GOT3 (cell line): Measurements from ENCODE around the gene ATXN7L1.
"Not testable (repeated sequence)": the region's sequence is repeated elsewhere in the genome, so short reads cannot be mapped to it uniquely, and the experiment has no call there.

Experiments used
- DNase-seq: peaks from one replicate; lab custom pipeline; 2025; ENCODE audit warnings: mixed read lengths; lab: John Stamatoyannopoulos, UW

ATXN7L1 gene

DNA sequence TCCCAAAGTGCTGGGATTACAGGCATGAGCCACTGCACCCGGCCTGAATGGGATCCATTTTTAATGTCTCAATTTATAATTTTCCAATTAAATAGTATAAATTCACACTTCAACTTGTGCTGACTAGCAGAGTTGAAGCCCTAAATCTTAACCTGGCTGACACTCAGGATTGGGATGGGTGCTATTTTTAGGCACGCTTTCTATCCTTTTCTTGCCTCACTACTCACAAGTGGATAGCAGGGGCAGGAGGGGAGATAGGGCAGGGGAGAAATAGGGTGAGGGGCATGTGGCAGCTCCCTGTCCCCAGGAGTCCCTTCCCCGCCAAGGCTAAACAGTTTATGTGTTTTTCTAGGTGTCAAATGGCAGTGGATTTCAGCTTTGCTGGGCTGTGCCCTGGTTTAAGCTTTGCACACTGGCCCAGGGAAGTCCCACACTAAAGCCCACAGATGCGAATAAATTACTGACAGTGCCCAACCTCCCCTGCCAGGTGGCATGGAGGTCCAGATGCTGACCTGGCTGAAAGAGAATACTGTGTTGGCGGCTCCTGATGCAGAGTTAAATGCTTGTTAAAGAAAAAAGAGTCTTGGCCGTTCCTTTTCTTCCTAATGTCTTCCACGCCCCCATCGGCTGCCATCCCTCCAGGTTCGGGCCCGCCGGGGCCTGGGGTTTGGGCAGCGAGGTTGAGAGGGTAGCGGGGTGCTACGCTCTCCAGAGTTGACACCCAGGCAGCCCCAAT is 259.0 kb downstream of the ATXN7L1 start:
- DNase-seq = no peak

DNA sequence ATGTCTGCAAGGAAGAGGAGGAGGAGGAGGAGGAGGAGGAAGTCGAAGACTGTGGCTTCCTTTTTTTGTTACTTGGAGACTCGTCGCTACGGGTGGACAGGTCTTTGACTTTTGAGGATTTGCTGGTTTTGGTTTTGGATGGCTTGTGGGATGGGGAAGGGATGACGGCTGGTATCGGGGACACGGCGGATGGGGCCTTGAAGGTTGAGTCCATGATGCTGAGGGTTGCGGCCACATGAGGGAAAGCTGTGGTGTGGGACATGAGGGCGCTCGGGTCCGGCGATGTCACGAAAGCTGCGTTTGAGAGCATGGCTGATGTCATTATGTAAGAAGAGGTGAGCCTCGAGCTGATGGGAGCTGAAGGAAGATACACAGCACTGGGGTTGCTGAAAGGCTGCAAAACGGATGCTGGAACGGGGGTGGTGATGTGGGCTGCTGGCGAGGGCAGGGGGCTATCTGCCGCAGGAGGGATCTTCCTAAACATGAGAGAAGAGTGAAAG is 262.0 kb downstream of the ATXN7L1 start:
- no peak for DNase-seq

DNA sequence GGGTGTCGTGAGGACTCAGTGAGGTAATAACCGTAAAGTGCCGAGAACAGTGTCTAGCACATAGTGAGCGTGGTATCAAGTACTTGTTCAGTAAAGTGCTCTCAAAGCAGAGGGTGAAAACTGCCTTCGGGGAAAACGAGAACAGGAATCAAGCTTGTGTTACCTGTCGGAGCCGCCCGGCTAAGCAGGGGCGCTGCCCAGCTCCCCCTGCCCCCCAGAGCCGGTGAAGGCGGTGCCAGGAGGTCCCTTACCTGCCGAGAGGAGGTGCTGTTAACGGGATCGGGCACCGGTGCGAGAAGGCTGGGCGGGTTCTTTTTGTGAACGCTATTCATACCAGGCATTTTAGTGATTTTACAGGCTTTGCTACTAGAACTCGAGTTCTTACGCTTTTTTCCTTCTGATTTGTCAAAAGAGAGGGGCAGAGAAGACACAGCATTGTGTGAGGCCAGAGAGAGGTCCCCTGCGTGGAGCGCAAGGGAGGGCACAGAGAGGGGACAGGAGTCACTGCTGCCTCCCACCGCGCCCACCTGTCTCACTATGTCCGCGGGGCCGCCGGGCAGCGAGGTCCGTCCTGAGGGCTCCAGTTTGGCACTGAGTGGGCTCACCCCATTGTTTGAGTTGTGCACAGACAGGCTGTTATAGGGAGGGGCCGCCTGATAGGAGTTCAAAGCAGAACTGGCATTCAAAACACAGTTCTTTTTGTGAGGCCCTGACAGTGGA is 262.6 kb downstream of the ATXN7L1 start:
- no peak for DNase-seq

DNA sequence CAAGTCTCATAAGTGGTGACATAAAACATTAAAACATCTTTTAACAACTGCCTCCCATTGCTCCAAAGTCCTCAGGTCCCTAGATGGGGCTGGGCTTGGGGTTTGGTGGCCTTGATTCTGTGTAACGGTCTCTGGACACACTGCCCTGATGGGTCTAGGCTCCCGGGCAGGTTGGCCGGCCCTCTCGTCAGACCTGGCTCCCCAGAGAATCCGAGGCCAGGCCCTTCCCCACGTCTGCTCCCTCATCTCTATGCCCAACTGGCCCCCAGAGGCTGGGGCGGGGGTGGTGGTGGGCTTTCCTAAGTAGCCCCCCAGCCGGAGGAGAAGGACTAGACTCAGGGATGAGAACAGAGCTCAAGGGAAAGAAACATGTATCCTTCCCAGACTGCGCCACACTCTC is 263.6 kb downstream of the ATXN7L1 start:
- no peak for DNase-seq

DNA sequence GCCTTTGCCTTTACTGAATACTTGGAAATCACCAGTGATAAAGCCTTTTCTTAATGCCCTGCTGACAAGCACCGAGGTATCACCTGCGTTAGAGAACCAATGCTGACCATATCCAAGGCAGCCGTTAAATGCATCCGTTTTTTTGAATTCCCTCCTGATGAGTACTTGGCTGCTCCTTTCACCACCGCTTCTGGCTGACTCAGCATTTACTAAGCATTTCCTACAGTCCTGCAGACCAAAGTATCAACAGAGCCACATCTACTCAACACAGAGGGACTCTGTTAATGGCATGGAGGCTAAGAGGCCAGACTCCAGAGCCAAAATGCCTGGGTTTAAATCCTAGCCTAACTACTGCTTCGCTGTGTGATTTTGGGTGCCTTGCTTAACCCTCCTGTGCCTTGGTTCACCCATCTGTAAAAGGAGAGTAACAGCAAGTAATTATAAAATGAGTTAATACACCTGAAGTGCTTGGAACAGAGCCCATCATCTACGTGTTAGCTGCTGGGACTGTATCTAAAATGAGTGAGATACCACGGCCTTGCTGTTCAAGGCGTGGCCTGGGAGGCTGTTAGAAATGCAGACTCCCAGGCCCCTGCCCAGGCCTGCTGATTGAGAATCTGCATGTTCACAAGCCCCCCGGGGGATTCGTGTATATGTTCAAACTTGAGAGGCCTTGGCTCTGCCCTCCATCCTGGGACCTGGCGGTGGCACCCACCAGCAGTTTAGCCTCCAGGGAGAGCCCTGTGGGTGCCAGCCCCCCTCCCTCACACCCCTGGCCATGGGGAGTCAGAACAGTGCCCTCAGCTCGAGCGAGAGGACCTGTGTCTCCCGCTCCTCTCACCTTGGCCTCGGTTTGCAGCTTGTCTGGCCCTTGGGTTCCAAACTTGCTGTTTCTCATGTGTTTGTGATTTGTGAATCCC is 264.3 kb downstream of the ATXN7L1 start:
- no peak for DNase-seq

DNA sequence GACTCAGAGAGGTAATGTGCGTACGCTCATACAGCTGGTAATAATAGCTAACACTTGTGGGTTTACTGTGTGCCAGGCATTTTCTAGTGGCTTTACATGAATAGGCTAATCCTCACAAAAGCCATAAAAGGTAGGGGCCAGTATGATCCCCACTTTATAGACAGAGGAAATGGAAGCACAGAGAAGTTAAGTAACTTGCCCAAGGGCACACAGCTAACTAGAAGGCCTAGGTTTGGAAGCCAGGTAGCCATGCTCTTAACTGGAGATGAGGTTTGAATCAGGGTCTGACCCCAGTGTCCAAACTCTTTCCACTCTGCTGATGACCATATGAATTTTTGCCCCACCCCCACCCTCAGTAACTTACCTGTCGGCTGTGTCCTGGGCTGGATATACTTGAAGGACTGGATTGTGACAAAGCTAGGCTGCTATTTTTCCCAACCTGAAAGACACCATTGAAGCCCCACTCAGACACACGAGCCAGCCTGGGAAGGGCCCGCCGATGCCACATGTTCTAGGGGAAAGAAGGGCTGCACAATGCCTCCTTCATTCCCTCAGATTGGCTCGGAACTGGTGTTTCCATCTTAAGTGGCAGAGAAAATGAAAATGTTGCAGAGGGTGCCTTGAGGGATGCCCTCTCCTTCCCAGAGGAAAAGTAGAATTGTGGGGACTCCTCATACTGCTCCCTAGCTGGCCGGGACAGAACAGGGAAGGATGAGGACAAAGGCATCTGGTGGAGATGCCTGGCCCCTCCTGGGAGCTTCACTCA is 266.1 kb downstream of the ATXN7L1 start:
- no peak for DNase-seq

DNA sequence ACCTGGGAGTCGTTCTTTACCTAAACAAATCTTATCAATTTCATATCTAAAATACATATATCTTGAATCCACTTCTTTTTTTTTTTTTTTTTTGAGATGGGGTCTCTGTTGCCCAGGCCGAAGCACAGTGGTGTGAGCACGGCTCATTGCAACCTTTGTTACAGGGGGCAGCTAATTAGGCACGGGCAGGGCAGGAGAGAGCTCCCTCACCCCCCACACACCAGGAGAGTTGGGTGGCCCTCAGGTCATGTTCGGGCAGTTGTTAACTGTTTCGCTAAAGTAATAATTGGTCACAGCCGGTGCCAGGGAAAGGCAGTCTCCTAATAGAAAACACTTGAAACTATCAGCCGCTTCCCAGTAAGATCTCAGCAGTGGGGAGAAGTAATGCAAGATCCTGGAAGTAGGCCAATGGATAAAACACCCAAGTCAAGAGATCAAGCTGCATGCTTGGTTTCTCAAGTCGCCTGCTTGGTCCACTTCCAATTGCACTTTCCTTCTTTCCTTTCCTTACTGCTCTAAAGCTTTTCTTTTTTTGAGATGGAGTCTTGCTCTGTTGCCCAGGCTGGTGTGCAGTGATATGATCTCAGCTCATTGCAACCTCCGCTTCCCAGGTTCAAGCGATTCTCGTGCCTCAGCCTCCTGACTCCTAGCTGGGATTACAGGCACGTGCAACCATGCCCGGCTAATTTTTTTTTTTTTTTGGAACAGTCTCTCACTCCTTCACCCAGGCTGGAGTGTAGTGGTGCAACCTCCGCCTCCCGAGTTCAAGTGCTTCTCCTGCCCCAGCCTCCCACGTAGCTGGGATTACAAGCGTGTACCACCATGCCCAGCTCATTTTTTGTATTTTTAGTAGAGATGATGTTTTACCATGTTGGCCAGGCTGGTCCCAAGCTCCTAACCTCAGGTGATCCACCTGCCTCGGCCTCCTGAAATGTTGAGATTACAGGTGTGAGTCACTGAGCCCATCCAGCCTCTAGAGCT is 273.8 kb downstream of the ATXN7L1 start:
- DNase-seq = no peak

DNA sequence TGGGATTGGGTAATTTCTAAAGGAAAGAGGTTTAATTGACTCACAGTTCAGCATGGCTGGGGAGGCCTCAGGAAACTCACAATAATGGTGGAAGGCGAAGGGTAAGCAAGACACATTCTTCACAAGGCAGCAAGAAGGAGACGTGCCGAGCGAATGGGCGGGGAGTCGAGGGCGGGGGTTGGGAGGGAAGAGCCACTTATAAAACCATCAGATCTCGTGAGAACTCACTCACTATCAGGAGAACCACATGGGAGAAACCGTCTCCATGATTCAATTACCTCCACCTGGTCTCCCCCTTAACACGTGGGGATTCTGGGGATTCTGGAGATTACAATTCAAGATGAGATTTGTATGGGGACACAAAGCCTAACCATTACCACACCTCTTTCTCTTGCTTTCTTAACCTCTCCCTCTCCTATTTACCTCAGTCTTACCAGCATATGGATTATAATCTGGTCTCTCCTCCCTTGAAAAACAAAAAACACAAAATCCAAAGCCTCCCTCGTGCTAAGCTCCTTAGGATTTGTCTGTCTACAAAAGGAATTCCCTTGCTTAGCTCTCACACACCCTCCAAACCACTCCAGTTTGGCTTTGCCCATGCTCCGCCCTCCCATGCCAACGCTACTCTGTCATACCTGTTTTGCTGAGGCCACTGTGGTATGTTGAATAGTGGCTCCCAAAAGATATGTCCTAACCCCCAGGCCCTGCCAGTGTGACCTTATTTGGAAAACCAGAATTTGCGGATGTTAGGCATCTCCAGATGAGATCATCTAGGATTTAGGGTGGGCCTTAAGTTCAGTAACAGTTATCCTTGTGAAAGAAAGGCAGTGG is 275.5 kb downstream of the ATXN7L1 start:
- no peak for DNase-seq

DNA sequence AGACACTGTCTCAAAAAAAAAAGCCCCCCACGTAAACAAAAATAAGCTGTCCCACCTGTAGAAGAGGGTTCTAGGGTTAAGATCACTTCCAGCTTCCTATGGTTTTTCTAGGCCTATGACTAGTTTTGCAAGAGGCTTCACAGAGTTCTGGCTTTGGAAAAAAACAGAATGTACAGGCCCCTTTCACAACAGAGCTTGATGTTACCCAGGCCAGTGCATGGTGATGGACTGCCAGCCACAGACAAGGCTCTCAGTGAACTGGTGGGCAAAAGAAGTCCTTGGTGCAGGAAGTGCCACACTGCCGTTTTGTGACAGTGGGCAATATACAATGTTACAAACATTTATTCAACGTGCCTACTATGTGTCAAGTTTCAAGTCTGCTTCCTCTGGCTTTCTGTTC is 276.8 kb downstream of the ATXN7L1 start:
- DNase-seq = no peak

DNA sequence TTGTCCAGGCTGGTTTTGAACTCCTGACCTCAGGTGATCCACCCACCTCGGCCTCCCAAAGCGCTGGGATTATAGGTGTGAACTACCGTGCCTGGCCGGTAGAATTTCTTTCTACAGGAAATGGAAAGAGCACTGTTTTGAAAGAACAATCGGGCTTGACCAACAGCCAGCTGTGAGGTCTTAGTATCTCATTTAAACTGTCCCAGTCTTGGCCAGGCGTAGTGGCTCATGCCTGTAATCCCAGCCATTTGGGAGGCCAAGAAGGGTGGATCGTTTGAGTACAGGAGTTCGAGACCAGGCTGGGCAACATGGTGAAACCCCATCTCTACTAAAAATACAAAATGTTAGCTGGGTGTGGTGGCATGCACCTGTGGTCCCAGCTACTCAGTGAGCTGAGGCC is 277.3 kb downstream of the ATXN7L1 start:
- not testable (repeated sequence) for DNase-seq

DNA sequence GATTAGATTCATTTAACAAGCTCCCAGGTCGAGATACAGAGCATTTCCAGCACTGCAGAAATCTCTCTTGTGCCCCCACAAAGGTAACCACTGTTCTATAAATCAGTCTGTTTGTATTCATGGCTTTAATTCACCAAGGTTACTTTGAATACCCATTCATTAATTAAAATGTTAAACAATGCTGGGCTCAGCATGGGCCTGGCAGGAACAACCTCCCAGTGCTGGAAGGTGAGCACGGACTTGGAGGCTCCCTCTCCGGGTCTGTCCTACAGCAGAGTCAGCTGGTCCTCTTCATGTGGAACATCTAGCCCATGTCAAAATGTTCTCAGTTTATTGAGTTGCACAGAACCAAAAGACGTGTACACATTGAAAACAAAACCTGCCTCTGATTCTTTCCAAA is 279.5 kb downstream of the ATXN7L1 start:
- DNase-seq = no peak

DNA sequence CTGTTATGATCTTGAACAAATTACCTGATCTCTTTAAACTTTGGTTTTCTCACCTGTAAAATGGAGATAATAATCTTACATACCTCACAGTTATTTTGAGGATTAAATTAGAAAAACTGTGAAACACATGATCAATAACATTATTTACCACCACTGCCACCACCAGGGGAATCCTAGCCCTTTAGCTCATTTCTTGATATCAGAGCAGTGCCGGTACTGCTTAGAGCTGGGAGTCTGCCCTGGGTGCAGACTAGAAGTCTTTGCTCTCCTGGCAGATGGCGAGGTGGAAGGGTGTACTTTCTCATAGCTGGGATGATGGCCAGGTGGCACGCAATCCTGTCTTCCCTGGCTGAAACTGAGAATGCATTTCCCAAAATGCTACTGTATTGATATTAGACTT is 282.4 kb downstream of the ATXN7L1 start:
- no peak for DNase-seq

DNA sequence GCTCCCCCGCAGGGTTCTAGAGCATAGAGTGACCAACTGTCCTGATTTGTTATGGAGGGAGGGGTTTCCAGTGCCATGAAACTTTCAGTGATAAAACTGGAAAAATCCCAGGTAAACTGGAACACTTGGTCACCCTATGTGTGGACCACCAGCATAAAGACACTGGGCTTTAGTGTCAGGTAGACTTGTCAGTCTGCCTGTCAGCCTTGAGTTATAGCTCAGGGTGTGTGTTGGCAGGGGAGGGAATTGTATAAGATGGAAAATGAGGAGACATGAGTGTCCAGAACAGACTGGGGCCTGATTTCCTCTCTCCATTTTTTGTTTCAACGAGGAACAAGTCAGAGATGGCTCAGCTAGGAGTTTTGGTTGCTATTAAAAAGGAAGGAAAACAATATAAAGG is 284.9 kb downstream of the ATXN7L1 start:
- DNase-seq = no peak

DNA sequence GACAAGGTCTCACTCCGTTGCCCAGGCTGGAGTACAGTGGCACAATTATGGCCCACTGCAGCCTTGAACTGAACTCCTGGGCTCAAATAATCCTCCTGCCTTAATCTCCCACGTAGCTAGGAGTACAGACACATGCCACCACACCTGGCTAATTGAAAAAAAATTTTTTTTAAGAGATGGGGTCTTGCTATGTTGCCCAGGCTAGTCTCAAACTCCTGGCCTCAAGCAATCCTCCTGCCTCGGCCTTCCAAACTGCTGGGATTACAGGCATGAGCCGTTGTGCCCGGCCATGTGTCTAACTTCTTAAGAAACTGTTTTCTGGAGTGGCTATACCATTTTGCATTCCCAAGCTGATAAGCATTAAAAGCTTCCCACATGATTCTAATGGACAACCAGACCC is 285.6 kb downstream of the ATXN7L1 start:
- no peak for DNase-seq

DNA sequence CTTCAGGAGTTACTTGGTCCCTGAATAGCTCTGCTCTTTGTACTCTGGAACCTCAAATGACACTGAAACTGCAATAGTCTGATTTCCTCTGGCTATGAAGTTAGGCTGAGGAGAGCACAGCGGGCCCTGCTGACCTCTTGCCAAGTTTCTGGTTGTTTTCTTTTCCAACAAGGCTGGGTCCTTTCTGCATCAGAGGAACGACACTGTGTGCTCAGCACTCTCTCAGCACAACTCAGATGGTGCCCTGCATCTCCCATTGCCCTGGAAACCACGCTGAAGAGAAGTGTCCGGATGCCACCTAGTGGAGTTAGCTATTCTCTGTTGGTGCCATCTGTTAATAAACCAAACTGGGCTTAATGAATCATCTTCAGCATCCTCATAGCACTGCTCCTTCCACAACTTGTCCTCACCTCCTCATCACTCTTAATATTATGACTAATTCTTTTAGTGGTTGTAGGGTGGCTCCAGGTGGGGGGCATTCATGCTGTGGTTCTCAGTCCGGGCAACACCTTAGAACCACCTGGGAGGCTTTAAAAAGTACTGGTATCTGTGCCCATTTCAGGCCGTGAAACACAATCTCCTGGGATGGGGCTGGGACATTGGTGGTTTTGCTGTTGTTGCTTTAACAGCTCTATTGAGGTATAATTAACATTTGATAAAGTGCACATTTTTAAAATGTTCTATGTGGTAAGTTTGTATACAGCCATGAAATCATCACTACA is 286.9 kb downstream of the ATXN7L1 start:
- no peak for DNase-seq

DNA sequence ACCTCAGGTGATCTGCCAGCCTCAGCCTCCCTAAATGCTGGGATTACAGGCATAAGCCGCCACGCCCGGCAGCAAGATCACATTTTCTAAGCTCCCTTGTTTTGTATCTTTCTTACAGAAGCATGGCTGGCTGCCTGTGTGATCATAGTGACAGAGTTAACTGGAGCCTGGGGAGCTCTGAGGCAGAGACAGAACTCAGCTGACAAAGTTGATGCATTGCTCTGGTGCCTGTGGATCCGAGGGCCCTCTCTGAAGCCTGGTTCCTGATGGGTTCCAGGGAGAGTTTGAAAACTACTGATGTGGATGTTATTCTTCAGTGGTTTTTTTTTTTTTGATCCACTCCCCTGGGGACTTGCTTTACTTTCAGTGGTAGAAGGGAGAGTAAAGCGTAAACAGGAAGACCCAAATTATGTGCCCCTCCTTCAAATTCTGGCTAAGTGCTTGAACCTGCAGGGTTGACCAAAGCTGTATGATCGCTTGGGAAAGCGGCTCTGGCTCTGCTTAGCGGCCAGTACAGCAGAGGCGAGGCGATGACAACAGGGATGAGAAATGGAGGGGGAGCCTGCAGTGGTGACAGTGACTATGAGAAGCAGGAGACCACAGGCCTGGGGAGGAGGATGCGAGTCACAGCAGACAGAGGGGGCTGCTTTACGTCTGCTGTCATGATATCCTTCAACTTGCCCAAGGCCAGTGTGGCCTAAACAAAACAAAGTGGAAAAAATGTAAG is 288.3 kb downstream of the ATXN7L1 start:
- no peak for DNase-seq

DNA sequence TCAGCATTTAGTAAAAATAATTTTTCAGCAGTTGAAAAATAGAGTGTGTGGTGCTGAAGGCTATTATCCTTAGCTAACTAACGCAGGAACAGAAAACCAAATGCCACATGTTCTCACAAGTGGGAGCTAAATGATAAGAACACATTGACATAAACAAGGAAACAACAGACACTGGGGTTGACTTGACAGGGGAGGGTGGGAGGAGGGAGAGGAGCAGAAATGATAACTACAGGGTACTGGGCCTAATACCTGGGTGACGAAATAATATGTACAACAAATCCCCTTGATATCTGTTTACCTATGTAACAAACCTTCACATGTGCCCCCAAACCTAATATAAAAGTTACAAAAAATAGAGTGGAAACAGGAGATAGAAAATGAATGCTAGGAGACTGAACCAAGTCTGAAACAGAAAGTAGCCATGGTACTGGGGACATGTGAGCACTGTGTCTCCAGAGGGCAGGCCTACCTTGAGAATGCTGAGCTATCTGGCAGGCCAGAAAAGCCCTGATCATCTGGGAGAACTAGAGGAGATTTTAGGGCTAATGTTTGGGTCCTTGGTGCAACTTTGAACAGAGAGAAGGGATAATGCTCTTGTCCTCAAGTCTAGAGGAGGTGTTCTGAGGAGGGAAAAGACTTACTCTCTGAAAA is 290.4 kb downstream of the ATXN7L1 start:
- DNase-seq = no peak

DNA sequence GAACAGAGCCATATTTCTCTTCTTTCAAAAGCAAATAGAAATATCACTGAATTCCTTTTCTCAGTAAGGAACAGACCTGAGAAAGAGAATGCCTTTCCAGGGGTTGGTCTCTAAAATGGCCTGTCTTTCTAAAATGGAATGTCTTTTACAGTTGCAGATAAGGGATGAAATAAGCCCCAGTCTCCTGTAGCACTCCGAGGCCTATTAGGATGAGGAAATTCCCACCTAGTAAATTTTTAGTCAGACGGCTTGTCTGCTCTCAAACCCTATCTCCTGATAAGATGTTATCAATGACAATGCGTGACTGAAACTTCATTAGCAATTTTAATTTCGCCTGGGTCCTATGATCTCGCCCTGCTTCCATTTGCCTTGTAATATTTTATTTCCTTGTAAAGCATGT is 292.2 kb downstream of the ATXN7L1 start:
- DNase-seq = no peak
